Measurements from ENCODE around the gene EEF1A2.

EEF1A2 gene

GRCh38 chr20:63509088-63509564 lies 10.2 kb upstream of the EEF1A2 start:
- ChIA-PET CTCF (interaction anchor here (3.3 kb wide), 1 partner anchor 13 kb away, joined by 26 read pairs; no protein-coding TSS in a partner anchor), POLR2A (no interaction called here)
- DNase-seq (ENCODE audit: low read depth, low spot score), result no peak
- TF ChIP-seq CTCF (IDR thresholded peaks at IDR 0.05; ENCODE audit: insufficient read depth, low read length, missing control alignments), result no peak
- no peak overlapping the region for H3K4me3 ChIP-seq (ENCODE audit: low read depth, low read length)

- DNase-seq (ENCODE audit: low read depth, low spot score), result no peak
- POLR2A ChIA-PET, result no interaction called here
- CTCF ChIA-PET, result interaction anchor here (3.3 kb wide), 1 partner anchor 12 kb away, joined by 26 read pairs; no protein-coding TSS in a partner anchor
- no peak overlapping the region for H3K4me3 ChIP-seq (ENCODE audit: low read depth, low read length)
- TF ChIP-seq CTCF (IDR thresholded peaks at IDR 0.05; ENCODE audit: insufficient read depth, low read length, missing control alignments), result no peak
These were observed 9.3 kb upstream of the EEF1A2 start for GRCh38 chr20:63508072-63508768.

- ChIA-PET CTCF (interaction anchor here (2.9 to 3.3 kb wide), 2 partner anchors 10 to 11 kb away, joined by 19 to 26 read pairs; no protein-coding TSS in a partner anchor), POLR2A (no interaction called here)
- DNase-seq (ENCODE audit: low read depth, low spot score), result no peak
- no peak for TF ChIP-seq CTCF (IDR thresholded peaks at IDR 0.05; ENCODE audit: insufficient read depth, low read length, missing control alignments)
- no peak overlapping the region for H3K4me3 ChIP-seq (ENCODE audit: low read depth, low read length)
These were observed 8.3 kb upstream of the EEF1A2 start for GRCh38 chr20:63507083-63507743.

- no peak for DNase-seq (ENCODE audit: low read depth, low spot score)
- H3K4me3 ChIP-seq (ENCODE audit: low read depth, low read length), result no peak overlapping the region
- POLR2A ChIA-PET, result no interaction called here
- CTCF ChIA-PET, result interaction anchor here (2.9 kb wide), 1 partner anchor 9 kb away, joined by 19 read pairs; no protein-coding TSS in a partner anchor
- no peak for TF ChIP-seq CTCF (IDR thresholded peaks at IDR 0.05; ENCODE audit: insufficient read depth, low read length, missing control alignments)
These were observed 6.8 kb upstream of the EEF1A2 start for GRCh38 chr20:63505723-63506122.

GRCh38 chr20:63505281-63505680 lies 6.4 kb upstream of the EEF1A2 start:
- POLR2A ChIA-PET, result no interaction called here
- CTCF ChIA-PET, result interaction anchor here (2.9 kb wide), 1 partner anchor 8 kb away, joined by 19 read pairs; no protein-coding TSS in a partner anchor

More at GRCh38 chr20:63505281-63505680, 6.4 kb upstream of the EEF1A2 start:
- no peak overlapping the region for H3K4me3 ChIP-seq (ENCODE audit: low read depth, low read length)
- DNase-seq (ENCODE audit: low read depth, low spot score), result no peak
- TF ChIP-seq CTCF (IDR thresholded peaks at IDR 0.05; ENCODE audit: insufficient read depth, low read length, missing control alignments), result no peak
